GM21825 (cell line): Measurements from ENCODE around the gene TNFRSF11A.

ENCODE experiments used
- ATAC-seq: cut with Tn5 transposase; IDR thresholded peaks from one replicate; pipeline ENCODE4 v1.9.1; 2021; ENCODE audit warnings: mild to moderate bottlenecking, moderate library complexity; ENCODE audit not compliant: unreplicated experiment

The TNFRSF11A gene

GRCh38 chr18:62324181-62324828 is 805 bp upstream of the TNFRSF11A start:
- ATAC-seq: no peak

DNA sequence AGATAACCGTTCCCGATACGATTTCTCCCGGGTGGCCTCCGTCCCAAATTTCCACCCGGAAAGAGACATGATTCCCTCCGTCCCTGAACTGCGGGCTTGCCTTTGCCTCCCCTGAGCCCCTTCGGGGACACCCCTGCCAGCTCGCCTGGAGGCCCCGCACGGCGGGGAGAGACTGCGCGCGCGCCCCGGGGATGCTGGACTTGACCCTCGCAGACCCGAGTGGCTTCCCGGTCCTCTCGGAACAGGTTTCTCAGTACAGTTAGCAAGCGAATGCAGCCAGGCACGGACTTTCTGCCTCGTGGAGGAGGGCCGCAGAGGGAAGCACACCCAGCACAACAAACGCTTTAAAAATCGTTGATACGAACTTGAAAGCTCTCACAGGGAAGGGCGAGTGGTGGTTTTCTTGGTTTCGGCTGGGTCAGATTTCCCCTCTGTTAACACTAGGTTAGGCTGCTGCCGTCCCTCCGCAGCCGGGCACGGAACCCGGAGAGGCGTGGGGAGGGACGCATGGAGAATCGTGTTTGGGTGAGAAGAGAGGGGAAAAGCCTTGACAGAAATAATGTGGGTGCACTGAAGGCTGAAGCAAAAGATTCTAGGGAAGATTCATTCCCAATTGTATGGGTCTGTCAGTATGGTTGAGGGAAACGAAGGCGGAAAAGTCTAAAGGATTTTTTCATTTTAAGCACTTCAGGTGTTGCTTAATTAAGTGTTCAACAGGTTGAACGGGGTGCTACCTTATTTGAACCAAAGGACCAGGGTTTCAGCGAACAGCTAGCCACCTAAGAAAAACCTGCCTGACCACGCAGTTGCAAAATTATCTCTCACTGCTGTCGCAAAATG is 916 bp downstream of the TNFRSF11A start:
- no peak for ATAC-seq

DNA sequence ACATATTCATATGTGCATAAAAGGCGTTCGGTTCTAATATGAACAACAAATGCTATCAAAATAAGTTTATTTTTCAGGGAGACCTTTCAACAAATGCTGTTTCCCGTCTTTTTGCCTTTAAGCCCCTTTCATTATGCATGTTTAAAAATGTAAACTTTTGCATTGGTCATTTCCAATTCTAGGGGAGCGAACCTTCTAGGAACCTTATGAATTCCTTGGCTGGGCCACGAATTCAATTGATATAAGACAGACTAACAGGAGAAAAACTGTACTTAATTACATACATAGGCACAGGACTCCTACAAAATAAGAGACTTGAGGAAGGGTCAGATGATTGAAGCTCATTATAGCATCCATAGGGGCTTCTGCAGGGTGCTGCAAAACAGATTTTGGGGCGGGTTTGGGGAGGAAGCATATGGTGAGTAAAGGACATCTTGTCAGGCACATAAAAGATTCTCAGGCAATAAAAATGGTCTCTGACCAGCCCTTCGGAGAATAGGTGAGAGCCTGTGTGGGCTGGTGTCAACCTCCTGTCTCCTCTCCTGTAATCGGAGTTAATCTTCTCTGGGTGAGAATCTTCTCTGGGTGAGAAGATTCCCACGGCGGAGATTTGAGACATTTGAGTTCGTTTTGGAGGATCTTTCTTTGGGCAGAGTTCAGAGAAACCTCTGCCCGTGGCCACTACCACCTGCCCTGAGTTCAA is 1.7 kb downstream of the TNFRSF11A start:
- ATAC-seq: no peak

DNA sequence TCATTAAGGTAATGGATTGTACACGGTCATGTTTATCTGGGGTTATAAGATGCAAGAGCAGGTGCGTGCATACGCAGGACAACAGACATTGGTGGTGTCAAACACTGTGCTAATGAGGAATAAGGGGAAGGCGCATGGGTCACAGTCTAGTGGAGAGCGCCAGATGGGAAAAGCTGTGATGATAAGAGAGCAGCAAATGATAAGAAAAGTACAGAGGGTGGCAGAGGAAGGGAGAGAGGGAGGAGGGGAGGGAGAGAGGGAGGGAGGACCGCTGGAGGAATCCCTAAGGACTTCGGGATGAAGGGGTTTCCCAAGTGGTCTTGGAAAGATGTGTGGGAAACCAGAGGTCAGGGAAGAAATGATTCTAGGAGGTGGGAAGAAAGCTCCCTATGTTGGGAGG is 2.9 kb downstream of the TNFRSF11A start:
- no peak for ATAC-seq

GRCh38 chr18:62328586-62329525 is 3.7 kb downstream of the TNFRSF11A start:
- ATAC-seq: no peak

- ATAC-seq: no peak
Observed at GRCh38 chr18:62329691-62330454, 4.8 kb downstream of the TNFRSF11A start.

DNA sequence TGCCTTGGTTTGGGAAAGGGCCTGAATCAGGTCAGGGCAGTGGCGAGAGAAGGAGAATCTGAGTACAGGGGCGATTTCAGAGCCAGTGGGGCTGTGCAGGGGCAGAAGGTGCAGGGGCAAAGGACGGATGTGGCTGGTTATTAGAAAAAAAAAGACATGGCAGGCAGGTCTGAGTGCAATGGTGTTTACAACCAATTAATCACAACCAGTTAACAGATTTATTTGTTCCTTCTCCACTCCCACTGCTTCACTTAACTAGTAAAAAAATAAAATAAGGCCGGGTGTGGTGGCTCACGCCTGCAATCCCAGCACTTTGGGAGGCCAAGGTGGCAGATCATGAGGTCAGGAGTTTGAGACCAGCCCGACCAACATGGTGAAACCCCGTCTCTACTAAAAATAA is 5.5 kb downstream of the TNFRSF11A start:
- ATAC-seq: no peak

- ATAC-seq: no peak
Observed at GRCh38 chr18:62331581-62332356, 6.7 kb downstream of the TNFRSF11A start.

DNA sequence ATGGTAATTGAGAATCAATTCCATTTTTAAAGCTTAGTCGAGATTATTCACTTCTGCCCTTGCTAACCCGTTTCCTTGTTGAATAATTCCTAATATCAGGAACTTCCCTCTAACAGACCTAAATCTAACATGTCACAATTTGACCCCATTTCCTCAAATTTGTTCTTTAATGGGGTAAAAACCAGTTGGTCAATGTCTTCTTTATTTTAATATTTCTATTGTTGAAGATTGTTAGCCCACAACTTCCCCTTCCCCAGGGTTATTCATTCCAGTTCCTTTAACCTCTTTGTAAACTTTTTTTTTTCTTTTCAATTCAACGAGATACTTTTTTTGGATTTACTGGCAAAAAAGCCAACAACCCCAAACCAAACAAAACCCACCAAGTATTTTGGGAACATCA is 7.3 kb downstream of the TNFRSF11A start:
- ATAC-seq: no peak

DNA sequence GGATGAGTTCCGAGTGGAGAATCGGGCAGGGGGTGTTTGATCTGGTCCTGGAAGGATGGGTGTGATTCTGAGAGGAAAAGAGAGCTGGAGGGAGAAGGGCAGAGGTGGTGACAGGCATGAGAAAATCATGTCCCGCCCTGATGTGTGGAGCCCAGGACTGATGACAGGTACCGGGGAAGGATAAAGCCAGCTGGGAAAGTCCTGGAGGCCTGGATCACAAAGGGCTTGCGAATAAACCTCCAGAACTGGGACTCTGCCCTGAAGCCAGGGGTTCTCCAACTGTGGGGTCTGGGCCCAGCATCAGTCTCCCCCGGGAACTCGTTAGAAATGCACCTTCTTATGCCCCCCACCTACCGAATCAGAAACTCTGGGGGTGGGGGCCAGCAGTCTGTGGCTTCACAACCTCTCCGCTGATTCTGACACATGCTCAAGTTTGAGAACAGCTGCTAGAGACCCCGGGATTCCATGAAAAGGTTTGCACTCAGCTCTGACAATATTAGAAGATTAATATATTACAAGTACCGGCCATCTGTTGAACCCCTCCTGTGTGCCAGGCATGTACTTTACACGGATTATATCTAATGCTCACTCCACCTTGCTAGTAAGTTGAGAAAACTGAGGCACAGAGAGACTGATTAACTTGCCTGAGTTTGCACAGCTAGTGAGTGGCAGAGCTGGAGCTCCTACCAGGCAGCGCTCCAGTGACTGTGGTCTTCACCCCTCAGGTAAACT is 8.0 kb downstream of the TNFRSF11A start:
- no peak for ATAC-seq

GRCh38 chr18:62334120-62334519 is 9.0 kb downstream of the TNFRSF11A start:
- ATAC-seq: no peak

- no peak for ATAC-seq
Observed at GRCh38 chr18:62335494-62335893, 10.4 kb downstream of the TNFRSF11A start.

- no peak for ATAC-seq
Observed at GRCh38 chr18:62336618-62337017, 11.5 kb downstream of the TNFRSF11A start.

GRCh38 chr18:62337336-62337735 is 12.2 kb downstream of the TNFRSF11A start:
- no peak for ATAC-seq

DNA sequence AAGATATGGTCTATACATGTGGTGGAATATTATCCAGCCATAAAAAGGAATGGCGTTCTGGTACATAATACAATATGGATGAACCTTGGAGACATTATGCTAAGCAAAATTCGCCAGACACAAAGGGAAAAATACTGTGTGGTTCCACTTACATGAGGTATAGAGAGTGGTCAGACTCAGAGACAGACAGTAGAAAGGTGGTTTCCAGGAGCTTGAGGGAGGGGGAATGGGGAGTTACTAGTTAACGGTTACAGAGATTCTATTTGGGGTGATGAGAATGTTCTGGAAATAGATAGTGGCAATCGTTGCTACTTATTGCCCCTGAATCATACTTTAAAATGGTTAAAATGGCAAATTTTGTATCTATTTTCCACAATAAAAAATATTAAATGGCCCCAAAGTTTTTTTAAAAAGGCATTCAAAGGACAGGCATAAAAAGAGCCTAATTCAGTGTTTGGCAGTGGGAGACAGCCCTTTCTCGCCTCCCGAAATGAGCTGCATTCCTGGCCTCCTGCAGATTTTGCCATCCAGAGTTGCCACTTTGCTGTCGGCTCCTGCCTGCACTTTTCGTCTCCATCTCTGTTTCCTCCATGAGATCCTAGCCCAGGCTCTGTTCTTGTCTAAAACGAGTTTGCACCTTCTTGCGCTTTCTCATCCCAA is 13.5 kb downstream of the TNFRSF11A start:
- ATAC-seq: no peak

DNA sequence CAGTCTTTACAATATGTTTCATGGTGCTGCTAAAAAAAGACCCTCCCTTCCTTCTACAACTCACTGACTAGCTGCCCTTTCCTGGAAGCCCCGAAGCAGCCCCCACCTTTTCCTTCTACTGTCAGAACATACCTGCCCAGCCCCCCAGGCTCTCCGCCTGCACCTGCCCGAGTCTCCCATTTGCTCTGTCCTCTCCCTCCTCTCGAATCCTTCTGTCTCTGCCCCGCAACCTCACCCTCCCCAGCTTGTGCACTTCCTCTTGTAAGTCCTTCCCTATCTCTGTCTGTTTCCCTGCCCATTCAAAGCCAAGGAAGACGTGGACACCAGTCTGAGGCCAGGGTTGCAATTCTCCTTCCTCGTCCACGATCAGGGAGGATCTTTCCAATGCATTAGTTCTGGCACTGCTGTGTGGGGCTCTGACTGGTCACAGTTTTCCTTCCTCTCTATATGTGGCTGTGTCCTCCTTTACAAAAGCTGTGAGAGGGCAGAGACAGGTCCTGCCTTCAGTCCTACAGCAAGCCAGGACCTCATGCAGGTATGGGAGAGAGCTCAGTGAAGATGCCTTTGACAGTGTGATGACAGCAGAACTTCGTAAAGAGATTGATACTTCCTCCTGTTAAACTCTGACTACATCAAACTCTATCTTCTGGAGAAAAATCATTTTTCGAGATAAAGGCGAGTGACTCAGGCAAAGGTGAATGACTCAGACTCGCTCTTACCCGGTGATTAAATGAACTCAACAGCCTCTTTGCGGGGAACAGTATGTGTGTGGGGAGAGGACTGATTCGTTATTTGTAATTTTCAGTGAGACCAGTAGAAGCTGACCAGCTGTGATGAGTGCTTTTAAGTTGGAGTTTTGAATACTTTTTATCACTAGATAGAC is 14.2 kb downstream of the TNFRSF11A start:
- ATAC-seq: no peak

DNA sequence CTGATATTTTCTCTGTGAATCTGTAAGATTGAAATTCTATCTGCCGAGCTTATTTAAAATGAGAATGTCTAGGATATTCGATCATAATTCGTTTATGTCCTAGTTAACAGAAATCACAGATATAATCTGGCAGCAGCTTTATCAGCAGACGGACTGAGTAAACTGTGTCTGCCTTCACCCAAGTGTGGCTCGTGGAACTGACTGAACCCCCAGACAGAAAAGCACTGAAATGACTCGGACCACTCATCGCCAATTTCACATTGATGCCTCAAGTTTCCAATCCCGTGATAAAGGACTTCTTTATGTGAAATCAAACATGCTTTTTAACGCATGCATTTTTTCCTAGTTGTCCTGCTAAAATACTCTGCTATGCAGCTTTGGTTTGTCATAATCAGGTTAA is 15.9 kb downstream of the TNFRSF11A start:
- ATAC-seq: no peak
